Lower leg skin (tissue), 4 donors: ENCODE data around the gene MMP24. TPM values are rescaled to one million over a fixed set of nuclear protein-coding genes. Genes with fewer than 3 reads are reported as not detected.

Experiments used
- DNase-seq, 2 donors: peaks; one replicate each; pipeline ENCODE4 v3.0.0-alpha.2; 2019; ENCODE audit warnings: low spot score in 2 of 2
- H3K4me3 ChIP-seq: fragments of 200-600 bp; sonication (generic); 2 replicates; pipeline ENCODE4 v1.5.1; 2017; ENCODE audit warnings: mild to moderate bottlenecking, low read depth; ENCODE audit not compliant: poor library complexity, severe bottlenecking
- CTCF ChIP-seq, 3 donors: fragments of 450-650 bp; IDR thresholded peaks; one replicate each; pipeline ENCODE4 v1.5.1; 2016; ENCODE audit warnings: antibody characterized with exemption in 3 of 3, mild to moderate bottlenecking in 3 of 3, moderate library complexity in 2 of 3
- POLR2A ChIP-seq, 2 donors: fragments of 450-650 bp; IDR thresholded peaks; one replicate each; pipeline ENCODE4 v1.6.1; 2016 to 2017; ENCODE audit warnings: antibody characterized with exemption in 2 of 2, mild to moderate bottlenecking in 1 of 2, moderate library complexity in 1 of 2
- WGBS, 2 donors: methylation state at CpG; one replicate each; pipeline ENCODE4 v1.1.5; 2018; 5-methylcytosine and 5-hydroxymethylcytosine counted together
- intact Hi-C: fragments of 100-400 bp; cut with DNase I; formaldehyde crosslinking; loops from one replicate; pipeline ENCODE4 v1.15.0; 2023; ENCODE audit warnings: low total_unique reads
- total RNA-seq, 4 donors: library from RNA; depleted of rRNA; stranded (reverse); fragments of >200 nt; gene quantifications; one replicate each; pipeline ENCODE4 v1.1.0, GENCODE V29; 2016

The MMP24 gene
- total RNA-seq, 4 donors from 2014 or later, result 0.11 to 0.71 (median 0.27) TPM; not detected in 1

GRCh38 chr20:35226884-35227681, 593 bp downstream of the MMP24 start:
- intact Hi-C loops, result no loop called here
- H3K4me3 ChIP-seq, result no peak overlapping the region
- DNase-seq, result no peak
- 14% methylated on average over 30 to 31 of the region's 74 CpGs for WGBS, 2 donors
- TF ChIP-seq CTCF (IDR thresholded peaks at IDR 0.05) (no peak), POLR2A (IDR thresholded peaks at IDR 0.05) (no peak)

GRCh38 chr20:35232575-35232974, 6.1 kb downstream of the MMP24 start:
- intact Hi-C loops, result no loop called here
- H3K4me3 ChIP-seq, result no peak overlapping the region
- WGBS, 2 donors, result 81 to 87% methylated on average over 2 of the region's 2 CpGs
- DNase-seq, result no peak
- no peak for TF ChIP-seq CTCF (IDR thresholded peaks at IDR 0.05)
- no peak for TF ChIP-seq POLR2A (IDR thresholded peaks at IDR 0.05)

GRCh38 chr20:35235881-35236280, 9.4 kb downstream of the MMP24 start:
- H3K4me3 ChIP-seq, result no peak overlapping the region
- no peak for DNase-seq
- TF ChIP-seq CTCF (IDR thresholded peaks at IDR 0.05) (no peak), POLR2A (IDR thresholded peaks at IDR 0.05) (no peak)
- intact Hi-C loops, result no loop called here
- 84 to 86% methylated on average over 5 to 6 of the region's 6 CpGs for WGBS, 2 donors

GRCh38 chr20:35237486-35237885, 11.0 kb downstream of the MMP24 start:
- intact Hi-C loops, result no loop called here
- H3K4me3 ChIP-seq, result no peak overlapping the region
- TF ChIP-seq CTCF (IDR thresholded peaks at IDR 0.05), result no peak
- TF ChIP-seq POLR2A (IDR thresholded peaks at IDR 0.05), result no peak
- no peak for DNase-seq

- no peak for DNase-seq
- intact Hi-C loops, result no loop called here
- no peak overlapping the region for H3K4me3 ChIP-seq
- TF ChIP-seq POLR2A (IDR thresholded peaks at IDR 0.05) (no peak), CTCF (IDR thresholded peaks at IDR 0.05) (no peak)
- 84% methylated on average over 4 of the region's 4 CpGs for WGBS, 2 donors
Observed at GRCh38 chr20:35238170-35238569, 11.7 kb downstream of the MMP24 start.

GRCh38 chr20:35238735-35239134, 12.2 kb downstream of the MMP24 start:
- intact Hi-C loops, result no loop called here
- H3K4me3 ChIP-seq, result no peak overlapping the region
- TF ChIP-seq POLR2A (IDR thresholded peaks at IDR 0.05) (no peak), CTCF (IDR thresholded peaks at IDR 0.05) (no peak)
- DNase-seq, result no peak
- WGBS, 2 donors, result 92 to 93% methylated on average over 5 of the region's 5 CpGs
